ENCODE results near the gene GEMIN7. TPM values are rescaled to one million over a fixed set of nuclear protein-coding genes. Genes with fewer than 3 reads are reported as not detected.

GEMIN7 gene
- total RNA-seq, 4 donors from 2014 or later: 3.0 to 21.1 (median 15.9) TPM

GRCh38 chr19:45133661-45134060 is 54.6 kb downstream of the GEMIN7 start:
- Histone ChIP-seq H3K9me3 (no peaks in the 10 kb centered on the region), H3K27ac (no peak overlapping the region), H3K4me3 (no peak overlapping the region), H3K4me1 (peaks cover 0 to 17% (median 0%) of the 10 kb centered on the region in 4 donors), H3K36me3 (no peaks in the 10 kb centered on the region), H3K27me3 (no peaks in the 10 kb centered on the region)
- intact Hi-C loops (cut with DNase I; ENCODE audit: low total_unique reads): no loop called here
- whole genome bisulfite sequencing, 2 donors (ENCODE audit: low coverage in 1 of 2): 91% methylated on average over 8 of the region's 8 CpGs; no CpG with 5 or more reads in 1 of the 2 donors
- in situ Hi-C loops (cut with MboI; ENCODE audit: low pct_ligation_motif_present in 1 of 4, low pct_unique_long_range_greater_than_20kb in 1 of 4, low sequenced_read_pairs in 3 of 4): no loop called here
- no peak for DNase-seq
- TF ChIP-seq EP300 (IDR thresholded peaks at IDR 0.05; ENCODE audit: low read depth): no peak
- no peak for TF ChIP-seq POLR2A (IDR thresholded peaks at IDR 0.05)
- no peak for TF ChIP-seq POLR2AphosphoS5 (IDR thresholded peaks at IDR 0.05)
- TF ChIP-seq CTCF (IDR thresholded peaks at IDR 0.05): no peak

GRCh38 chr19:45135176-45135885 is 56.3 kb downstream of the GEMIN7 start:
- no peak for DNase-seq

GRCh38 chr19:45136507-45137178 is 57.6 kb downstream of the GEMIN7 start:
- peaks cover 0 to 17% (median 0%) of the 10 kb centered on the region in 4 donors for H3K4me1 ChIP-seq
- no peaks in the 10 kb centered on the region for H3K9me3 ChIP-seq
- DNase-seq: no peak
- peaks cover 0 to under 1% (median 0%) of the 10 kb centered on the region in 4 donors for H3K36me3 ChIP-seq
- 67 to 88% methylated on average over 2 to 12 of the region's 12 CpGs for WGBS, 2 donors (ENCODE audit: low coverage in 1 of 2)
- H3K4me3 ChIP-seq: no peak overlapping the region
- H3K27me3 ChIP-seq: no peaks in the 10 kb centered on the region
- peak overlapping the region in 3 of 4 donors; percentile 45 to 68 (median 57) for H3K27ac ChIP-seq
- TF ChIP-seq EP300 (IDR thresholded peaks at IDR 0.05; ENCODE audit: low read depth): no peak
- TF ChIP-seq POLR2A (IDR thresholded peaks at IDR 0.05): no peak
- TF ChIP-seq CTCF (IDR thresholded peaks at IDR 0.05): no peak
- no peak for TF ChIP-seq POLR2AphosphoS5 (IDR thresholded peaks at IDR 0.05)
- intact Hi-C loops (cut with DNase I; ENCODE audit: low total_unique reads) (no loop called here), in situ Hi-C loops (cut with MboI; ENCODE audit: low pct_ligation_motif_present in 1 of 4, low pct_unique_long_range_greater_than_20kb in 1 of 4, low sequenced_read_pairs in 3 of 4) (no loop called here)

More at GRCh38 chr19:45135176-45135885, 56.3 kb downstream of the GEMIN7 start:
- 95 to 100% methylated on average over 2 to 21 of the region's 21 CpGs for WGBS, 2 donors (ENCODE audit: low coverage in 1 of 2)
- intact Hi-C loops (cut with DNase I; ENCODE audit: low total_unique reads) (no loop called here), in situ Hi-C loops (cut with MboI; ENCODE audit: low pct_ligation_motif_present in 1 of 4, low pct_unique_long_range_greater_than_20kb in 1 of 4, low sequenced_read_pairs in 3 of 4) (no loop called here)
- no peaks in the 10 kb centered on the region for H3K9me3 ChIP-seq
- TF ChIP-seq POLR2AphosphoS5 (IDR thresholded peaks at IDR 0.05) (no peak), EP300 (IDR thresholded peaks at IDR 0.05; ENCODE audit: low read depth) (no peak), CTCF (IDR thresholded peaks at IDR 0.05) (no peak), POLR2A (IDR thresholded peaks at IDR 0.05) (no peak)
- no peaks in the 10 kb centered on the region for H3K36me3 ChIP-seq
- H3K27ac ChIP-seq: no peak overlapping the region
- H3K27me3 ChIP-seq: no peaks in the 10 kb centered on the region
- no peak overlapping the region for H3K4me3 ChIP-seq
- peaks cover 0 to 17% (median 0%) of the 10 kb centered on the region in 4 donors for H3K4me1 ChIP-seq

GRCh38 chr19:45137179-45137761 is 58.2 kb downstream of the GEMIN7 start:
- Histone ChIP-seq H3K9me3 (no peaks in the 10 kb centered on the region), H3K4me3 (no peak overlapping the region), H3K36me3 (peaks cover 0 to 7% (median 0%) of the 10 kb centered on the region in 4 donors), H3K4me1 (peaks cover 0 to 17% (median 0%) of the 10 kb centered on the region in 4 donors), H3K27ac (peak overlapping the region in 3 of 4 donors; percentile 45 to 68 (median 57)), H3K27me3 (no peaks in the 10 kb centered on the region)
- no peak for TF ChIP-seq POLR2A (IDR thresholded peaks at IDR 0.05)
- no peak for TF ChIP-seq POLR2AphosphoS5 (IDR thresholded peaks at IDR 0.05)
- no peak for TF ChIP-seq EP300 (IDR thresholded peaks at IDR 0.05; ENCODE audit: low read depth)
- TF ChIP-seq CTCF (IDR thresholded peaks at IDR 0.05): no peak
- WGBS, 2 donors (ENCODE audit: low coverage in 1 of 2): 65 to 75% methylated on average over 1 to 16 of the region's 17 CpGs
- in situ Hi-C loops (cut with MboI; ENCODE audit: low pct_ligation_motif_present in 1 of 4, low pct_unique_long_range_greater_than_20kb in 1 of 4, low sequenced_read_pairs in 3 of 4) (no loop called here), intact Hi-C loops (cut with DNase I; ENCODE audit: low total_unique reads) (no loop called here)
- DNase-seq: peak; percentile 55

All from transverse colon (tissue), 4 donors.